Camera-type eye (tissue), 1 donor: Measurements from ENCODE around the gene BCL2A1. TPM values are rescaled to one million over a fixed set of nuclear protein-coding genes. Genes with fewer than 3 reads are reported as not detected.

ENCODE experiments used
- total RNA-seq: library from RNA; depleted of rRNA; stranded (reverse); fragments of >200 nt; gene quantifications from one replicate; pipeline ENCODE4 v1.2.3, GENCODE V29; 2014

BCL2A1 gene
- 1.5 TPM for total RNA-seq

DNA sequence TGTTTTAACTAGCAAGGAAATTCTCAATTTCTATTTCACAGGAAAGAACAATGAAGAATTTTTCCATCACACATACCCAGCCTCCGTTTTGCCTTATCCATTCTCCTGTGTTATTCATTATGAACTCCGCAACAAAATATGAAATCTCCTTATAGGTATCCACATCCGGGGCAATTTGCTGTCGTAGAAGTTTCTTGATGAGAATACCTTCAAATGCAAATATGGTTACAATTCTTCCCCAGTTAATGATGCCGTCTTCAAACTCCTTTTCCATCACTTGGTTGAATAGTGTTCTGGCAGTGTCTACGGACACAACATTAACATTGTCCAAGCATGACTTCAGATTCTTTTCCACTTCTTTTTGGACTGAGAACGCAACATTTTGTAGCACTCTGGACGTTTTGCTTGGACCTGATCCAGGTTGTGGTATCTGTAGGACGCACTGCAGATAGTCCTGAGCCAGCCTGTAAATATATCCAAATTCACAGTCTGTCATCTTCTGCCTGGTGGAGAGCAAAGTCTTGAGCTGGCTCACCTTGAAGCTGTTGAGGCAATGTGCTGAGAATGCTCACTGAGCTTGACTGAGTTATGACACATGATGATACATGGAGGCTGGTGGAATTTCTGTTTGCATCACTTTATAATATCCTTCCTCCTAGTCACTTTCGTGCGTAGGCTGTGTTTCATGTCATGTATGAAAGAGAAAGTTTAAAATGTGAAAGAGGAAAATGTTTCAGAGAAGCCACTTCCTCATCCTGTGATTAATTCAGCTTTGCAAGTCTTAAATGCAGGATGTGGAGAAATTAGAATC is at the start of gene BCL2A1:
TSS of gene BCL2A1 (minus strand) at position 573 of the 811 bp plus-strand sequence. CDS start at position 496, 77 bp downstream.

Other genes starting within 250 kb of the BCL2A1 start
- 33.6 TPM for gene MTHFS, start 74.2 kb downstream of the BCL2A1 start, total RNA-seq
- 190 TPM for gene ZFAND6, start 88.5 kb upstream of the BCL2A1 start, total RNA-seq
- 9.2 TPM for gene FAH, start 181.8 kb upstream of the BCL2A1 start, total RNA-seq